HFF-Myc (cell line): ENCODE data around the gene FCN3.
"Not testable (repeated sequence)": the region's sequence is repeated elsewhere in the genome, so short reads cannot be mapped to it uniquely, and the experiment has no call there.

Source experiments
- DNase-seq: peaks from one replicate; pipeline ENCODE4 v3.0.0-alpha.2; 2011; ENCODE audit warnings: low read depth; ENCODE audit errors: extremely low read depth
- H3K4me3 ChIP-seq: replicated peaks from 2 replicates; pipeline ENCODE4 v1.5.1; 2011; ENCODE audit warnings: low read depth, mild to moderate bottlenecking, control low read depth, low read length
- TF ChIP-seq, protein P1 (sequence below): IDR thresholded peaks from 2 replicates; pipeline ENCODE4 v1.5.1; 2012; ENCODE audit warnings: mild to moderate bottlenecking, low read depth, low read length, control low read depth; ENCODE audit errors: missing control alignments

Gene FCN3

DNA sequence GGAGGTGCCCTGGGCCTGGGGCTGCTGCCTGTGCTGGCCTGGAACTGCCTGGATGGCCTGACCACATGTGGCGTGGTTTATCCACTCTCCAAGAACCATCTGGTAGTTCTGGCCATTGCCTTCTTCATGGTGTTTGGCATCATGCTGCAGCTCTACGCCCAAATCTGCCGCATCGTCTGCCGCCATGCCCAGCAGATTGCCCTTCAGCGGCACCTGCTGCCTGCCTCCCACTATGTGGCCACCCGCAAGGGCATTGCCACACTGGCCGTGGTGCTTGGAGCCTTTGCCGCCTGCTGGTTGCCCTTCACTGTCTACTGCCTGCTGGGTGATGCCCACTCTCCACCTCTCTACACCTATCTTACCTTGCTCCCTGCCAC is 19.6 kb upstream of the FCN3 start:
- H3K4me3 ChIP-seq: no peak overlapping the region
- TF ChIP-seq, protein P1, sequence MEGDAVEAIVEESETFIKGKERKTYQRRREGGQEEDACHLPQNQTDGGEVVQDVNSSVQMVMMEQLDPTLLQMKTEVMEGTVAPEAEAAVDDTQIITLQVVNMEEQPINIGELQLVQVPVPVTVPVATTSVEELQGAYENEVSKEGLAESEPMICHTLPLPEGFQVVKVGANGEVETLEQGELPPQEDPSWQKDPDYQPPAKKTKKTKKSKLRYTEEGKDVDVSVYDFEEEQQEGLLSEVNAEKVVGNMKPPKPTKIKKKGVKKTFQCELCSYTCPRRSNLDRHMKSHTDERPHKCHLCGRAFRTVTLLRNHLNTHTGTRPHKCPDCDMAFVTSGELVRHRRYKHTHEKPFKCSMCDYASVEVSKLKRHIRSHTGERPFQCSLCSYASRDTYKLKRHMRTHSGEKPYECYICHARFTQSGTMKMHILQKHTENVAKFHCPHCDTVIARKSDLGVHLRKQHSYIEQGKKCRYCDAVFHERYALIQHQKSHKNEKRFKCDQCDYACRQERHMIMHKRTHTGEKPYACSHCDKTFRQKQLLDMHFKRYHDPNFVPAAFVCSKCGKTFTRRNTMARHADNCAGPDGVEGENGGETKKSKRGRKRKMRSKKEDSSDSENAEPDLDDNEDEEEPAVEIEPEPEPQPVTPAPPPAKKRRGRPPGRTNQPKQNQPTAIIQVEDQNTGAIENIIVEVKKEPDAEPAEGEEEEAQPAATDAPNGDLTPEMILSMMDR: no peak
- DNase-seq: no peak

DNA sequence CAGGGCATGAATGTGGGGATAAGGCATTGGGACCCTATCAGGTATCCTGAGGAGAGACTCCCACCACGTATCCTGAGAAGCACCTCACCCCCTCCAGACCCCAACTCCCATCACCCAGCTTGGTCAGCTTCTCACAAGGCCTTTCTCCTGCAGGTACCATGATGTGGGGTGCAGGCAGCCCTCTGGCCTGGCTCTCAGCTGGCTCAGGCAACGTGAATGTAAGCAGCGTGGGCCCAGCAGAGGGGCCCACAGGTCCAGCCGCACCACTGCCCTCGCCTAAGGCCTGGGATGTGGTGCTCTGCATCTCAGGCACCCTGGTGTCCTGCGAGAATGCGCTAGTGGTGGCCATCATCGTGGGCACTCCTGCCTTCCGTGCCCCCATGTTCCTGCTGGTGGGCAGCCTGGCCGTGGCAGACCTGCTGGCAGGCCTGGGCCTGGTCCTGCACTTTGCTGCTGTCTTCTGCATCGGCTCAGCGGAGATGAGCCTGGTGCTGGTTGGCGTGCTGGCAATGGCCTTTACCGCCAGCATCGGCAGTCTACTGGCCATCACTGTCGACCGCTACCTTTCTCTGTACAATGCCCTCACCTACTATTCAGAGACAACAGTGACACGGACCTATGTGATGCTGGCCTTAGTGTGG is 19.1 kb upstream of the FCN3 start:
- H3K4me3 ChIP-seq: peak overlapping the region; percentile 84
- DNase-seq: no peak
- TF ChIP-seq, protein P1: no peak

DNA sequence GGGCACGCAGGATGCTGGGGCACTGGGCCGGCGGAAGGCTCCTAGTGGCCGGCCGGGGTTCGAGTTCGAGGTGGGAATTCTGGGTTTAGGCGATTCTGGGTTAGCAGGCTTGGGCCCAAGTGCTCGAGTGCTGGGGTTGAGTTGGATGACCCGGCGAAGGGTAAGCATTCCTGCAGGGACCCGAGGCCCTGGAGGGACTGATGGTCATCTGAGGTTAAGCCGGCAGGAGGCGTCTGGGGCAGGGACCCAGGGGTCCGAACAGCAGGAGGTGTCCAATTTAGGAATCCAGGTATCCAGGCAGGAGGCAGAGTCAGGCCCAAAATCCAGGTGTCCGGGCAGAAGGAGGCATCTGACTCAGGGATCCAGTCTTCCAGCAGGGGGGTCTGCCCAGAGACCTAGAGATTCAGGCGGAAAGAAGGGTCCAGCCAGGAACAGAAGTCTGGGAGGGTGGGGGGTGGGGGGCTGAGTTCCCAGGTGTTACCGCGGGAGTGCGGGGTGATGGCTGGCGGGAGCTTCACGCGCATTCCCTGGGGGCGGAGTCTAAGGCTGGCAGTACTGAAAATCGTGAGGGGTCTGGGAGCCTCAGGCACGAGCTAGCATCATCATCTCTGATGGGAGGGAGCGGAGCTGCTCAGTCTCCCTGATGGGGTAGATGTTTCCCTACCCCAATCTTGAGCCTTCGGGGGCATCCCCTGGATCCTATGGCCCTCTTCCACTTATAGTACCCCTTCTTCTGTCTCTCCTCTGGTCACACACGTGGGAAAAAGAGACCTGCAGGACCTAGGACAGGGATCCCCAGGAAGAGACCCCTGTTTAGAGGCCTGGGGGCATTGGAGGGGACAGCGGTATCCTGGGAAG is 18.4 kb upstream of the FCN3 start:
- TF ChIP-seq, protein P1: no peak
- peak overlapping the region; percentile 84 for H3K4me3 ChIP-seq
- DNase-seq: no peak

DNA sequence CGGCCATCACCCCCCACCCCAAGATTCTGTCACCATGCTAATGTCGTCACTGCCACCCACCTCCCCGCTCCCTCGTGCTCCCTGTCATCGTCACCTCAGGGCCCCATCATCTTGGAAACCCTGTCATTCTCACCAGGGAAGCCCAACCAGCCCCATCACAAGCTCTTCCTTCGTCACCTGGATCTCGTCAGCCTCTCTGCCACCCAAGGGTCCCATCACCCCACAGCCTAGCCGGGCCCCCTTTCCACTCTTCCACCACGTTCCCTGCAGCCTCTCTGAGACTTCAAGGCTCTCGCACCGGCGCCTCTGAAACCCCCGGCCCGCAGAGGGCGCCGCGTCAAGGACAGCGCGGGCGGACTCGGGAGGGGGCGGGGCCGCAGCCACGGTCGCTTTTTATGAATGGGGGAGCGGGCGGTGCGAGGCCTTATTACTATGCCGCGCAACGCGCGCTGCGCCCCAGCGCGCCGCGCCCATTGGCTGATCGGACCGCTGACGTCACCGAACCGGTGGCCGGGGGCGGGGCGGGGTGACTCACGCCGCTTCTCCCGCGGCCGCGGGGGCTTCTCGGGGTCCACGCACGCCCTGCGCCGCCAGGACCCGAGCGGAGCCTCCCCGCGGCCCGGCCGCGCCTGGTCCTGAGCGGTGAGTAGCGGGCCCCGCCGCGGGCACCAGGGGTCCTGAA is 17.6 kb upstream of the FCN3 start, which contains the start of gene GPR3:
Gene GPR3 (plus strand): TSS at position 527 of the 682 bp plus-strand sequence. CDS start 1,177 bp downstream, outside the sequence.
- TF ChIP-seq, protein P1: peak; percentile 61
- DNase-seq: peak; percentile 49
- peak within 1 kb of the TSS; percentile 84 for H3K4me3 ChIP-seq

DNA sequence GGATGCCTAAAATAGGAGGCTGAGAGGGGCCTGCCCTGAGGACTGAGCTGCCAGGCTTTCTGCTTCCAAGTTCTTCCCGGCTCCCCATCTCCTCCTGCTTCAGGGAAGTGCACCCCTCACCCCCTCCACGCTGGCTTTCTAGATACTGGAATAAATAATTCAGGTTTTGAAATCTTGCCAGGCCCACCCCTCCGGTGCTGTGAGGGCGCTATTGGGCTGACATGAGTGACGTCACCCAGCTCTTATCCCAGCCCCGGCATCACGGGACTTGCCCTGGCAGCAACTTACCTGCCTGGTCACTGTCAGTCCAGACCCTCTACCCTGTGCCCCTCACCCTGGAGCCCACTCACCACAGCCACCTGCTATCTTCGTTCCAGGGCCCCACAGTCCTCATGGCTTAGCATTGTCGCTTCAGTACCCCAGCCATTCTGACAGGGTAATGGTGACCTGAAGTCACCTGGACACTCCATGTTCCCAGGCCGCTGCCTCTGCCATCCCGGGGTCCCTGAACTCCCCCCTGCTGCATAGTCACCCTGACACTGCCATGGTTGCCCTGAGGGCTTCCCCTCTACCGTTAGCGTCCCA is 17.0 kb upstream of the FCN3 start:
- TF ChIP-seq, protein P1: no peak
- peak overlapping the region; percentile 84 for H3K4me3 ChIP-seq
- no peak for DNase-seq

DNA sequence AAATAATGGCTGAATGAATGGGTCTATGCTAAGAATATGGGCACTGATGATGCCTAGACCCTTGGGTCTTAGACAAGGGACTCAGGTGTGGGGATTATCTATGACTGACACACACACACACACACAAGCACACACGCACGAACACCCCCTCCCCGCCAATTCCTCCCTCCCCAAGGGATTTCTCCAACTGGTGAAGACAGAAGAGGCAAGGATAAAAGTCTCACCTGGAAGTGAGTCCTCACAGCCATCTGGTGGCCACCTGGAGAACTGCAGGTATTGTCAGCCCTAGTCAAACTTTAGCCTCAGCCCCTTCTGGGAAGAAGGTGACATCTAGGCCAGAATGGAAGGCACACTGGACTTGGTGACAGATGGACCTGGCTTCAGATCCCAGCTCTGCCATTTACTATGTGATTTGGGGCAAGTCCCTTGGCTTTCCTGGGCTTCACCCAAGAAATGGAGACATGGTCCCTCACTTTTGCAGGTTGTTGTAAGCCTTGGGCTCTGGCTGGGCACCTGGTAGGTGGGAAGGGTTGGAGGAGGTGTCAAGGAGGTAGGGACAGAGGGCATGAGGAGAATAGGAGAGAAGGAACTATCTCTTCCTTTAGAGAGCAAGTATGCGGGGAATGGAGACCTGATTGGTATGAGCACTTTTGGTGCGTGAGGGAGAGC is 13.8 kb upstream of the FCN3 start:
- TF ChIP-seq, protein P1: peak; percentile 87
- no peak overlapping the region for H3K4me3 ChIP-seq
- DNase-seq: no peak

DNA sequence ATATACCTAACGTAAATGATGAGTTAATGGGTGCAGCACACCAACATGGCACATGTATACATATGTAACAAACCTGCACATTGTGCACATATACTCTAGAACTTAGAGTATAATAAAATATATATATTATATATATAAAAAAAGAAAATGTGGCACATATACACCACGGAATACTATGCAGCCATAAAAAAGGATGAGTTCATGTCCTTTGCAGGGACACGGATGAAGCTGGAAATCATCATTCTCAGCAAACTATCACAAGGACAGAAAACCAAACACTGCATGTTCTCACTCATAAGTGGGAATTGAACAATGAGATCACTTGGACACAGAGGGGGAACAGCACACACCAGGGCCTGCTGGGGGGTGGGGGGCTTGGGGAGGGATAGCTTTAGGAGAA is 10.2 kb upstream of the FCN3 start:
- DNase-seq, H3K4me3 ChIP-seq: not testable (repeated sequence)
